HCT116 (cell line): ENCODE data around the gene NAA16.

Experiments used
- RAD21 ChIP-seq: IDR thresholded peaks from 2 replicates; pipeline ENCODE4 v1.6.1; 2012; ENCODE audit warnings: low read depth, mild to moderate bottlenecking
- YY1 ChIP-seq: IDR thresholded peaks from 2 replicates; pipeline ENCODE4 v1.6.1; 2011; ENCODE audit warnings: low read length, low read depth, moderate library complexity, mild to moderate bottlenecking; ENCODE audit not compliant: insufficient replicate concordance; ENCODE audit errors: extremely low read depth
- TF ChIP-seq, protein P1 (sequence below), 3 experiments: fragments of 200-600 bp in 1 of 3; sonication (generic) in 1 of 3; IDR thresholded peaks in 2 of 3; conservative IDR thresholded peaks in 1 of 3; 2 replicates each; pipeline ENCODE4 v1.5.1; 2012 to 2017; ENCODE audit warnings: low read depth in 2 of 3, low read length in 2 of 3, antibody characterized with exemption in 1 of 3, borderline replicate concordance in 1 of 3, control low read depth in 1 of 3, mild to moderate bottlenecking in 1 of 3, mixed read lengths in 1 of 3, mixed run types in 1 of 3, moderate library complexity in 1 of 3; ENCODE audit not compliant: insufficient read depth in 1 of 3

DNA sequence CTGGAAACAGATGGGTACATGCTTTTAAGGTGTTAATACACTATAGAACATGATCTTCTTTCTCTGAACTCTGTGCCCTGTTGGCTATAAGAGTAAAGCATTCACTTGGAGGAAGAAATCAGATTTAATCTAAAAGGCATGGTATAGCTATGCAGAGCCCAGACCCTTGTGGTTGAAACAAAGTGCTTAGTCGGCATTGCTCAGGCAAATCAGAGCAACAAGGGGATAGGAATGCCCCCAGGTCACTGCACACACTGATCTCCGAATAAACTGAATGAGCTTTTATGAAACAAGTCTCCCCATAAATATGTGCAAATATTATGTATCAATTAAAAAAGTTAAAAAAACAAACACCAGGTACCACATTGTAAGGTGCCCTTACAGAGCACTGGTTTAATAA lies 94.3 kb downstream of the NAA16 start:
- TF ChIP-seq, protein P1, sequence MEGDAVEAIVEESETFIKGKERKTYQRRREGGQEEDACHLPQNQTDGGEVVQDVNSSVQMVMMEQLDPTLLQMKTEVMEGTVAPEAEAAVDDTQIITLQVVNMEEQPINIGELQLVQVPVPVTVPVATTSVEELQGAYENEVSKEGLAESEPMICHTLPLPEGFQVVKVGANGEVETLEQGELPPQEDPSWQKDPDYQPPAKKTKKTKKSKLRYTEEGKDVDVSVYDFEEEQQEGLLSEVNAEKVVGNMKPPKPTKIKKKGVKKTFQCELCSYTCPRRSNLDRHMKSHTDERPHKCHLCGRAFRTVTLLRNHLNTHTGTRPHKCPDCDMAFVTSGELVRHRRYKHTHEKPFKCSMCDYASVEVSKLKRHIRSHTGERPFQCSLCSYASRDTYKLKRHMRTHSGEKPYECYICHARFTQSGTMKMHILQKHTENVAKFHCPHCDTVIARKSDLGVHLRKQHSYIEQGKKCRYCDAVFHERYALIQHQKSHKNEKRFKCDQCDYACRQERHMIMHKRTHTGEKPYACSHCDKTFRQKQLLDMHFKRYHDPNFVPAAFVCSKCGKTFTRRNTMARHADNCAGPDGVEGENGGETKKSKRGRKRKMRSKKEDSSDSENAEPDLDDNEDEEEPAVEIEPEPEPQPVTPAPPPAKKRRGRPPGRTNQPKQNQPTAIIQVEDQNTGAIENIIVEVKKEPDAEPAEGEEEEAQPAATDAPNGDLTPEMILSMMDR (IDR thresholded peaks at IDR 0.05 in 2 of 3, conservative IDR thresholded peaks at IDR 0.05 in 1 of 3; ENCODE audit: borderline replicate concordance in 1 of 3, insufficient read depth in 1 of 3, low read depth in 2 of 3, low read length in 2 of 3) = no peak
- TF ChIP-seq YY1 (no peak), RAD21 (no peak)
